ENCODE measurements around the gene SDHB.

SDHB gene

DNA sequence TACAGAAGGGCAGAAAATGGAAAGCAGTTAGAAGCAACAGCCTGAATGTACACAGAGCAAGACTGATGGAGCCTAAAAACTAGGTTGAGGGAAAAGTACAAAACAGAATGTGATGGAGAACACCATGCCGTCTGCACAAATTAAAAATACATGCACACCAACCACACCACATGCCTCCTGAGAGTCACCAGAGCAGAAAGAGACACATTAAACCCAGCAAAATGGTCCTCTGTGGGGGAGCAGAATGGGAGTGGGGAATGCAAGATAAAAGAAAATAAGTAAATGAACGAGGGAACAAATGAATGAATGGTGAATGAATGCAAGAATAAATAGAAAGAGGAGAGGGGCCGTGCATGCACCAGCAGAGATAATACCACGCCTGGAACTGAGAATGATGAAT, 41.3 kb upstream of the SDHB start:
- DNase-seq (ENCODE audit: low read depth, low spot score): no peak
- H3K36me3 ChIP-seq (ENCODE audit: insufficient read depth, low read length): no peaks in the 10 kb centered on the region; the same call in 1 of the 2 replicates
- H3K9ac ChIP-seq (ENCODE audit: insufficient read length): no peak overlapping the region
- H3K4me3 ChIP-seq: no peak overlapping the region
- TF ChIP-seq FOXP2 (optimal IDR thresholded peaks at IDR 0.05; ENCODE audit: control extremely low read depth, extremely low read length, insufficient read depth): no peak
- no peak for TF ChIP-seq POLR2AphosphoS5 (IDR thresholded peaks at IDR 0.05; ENCODE audit: borderline replicate concordance, low read depth, low read length)
- no peak for TF ChIP-seq EZH2 (IDR thresholded peaks at IDR 0.05)
- no peak overlapping the region for H3K27ac ChIP-seq
- H3K9me3 ChIP-seq (ENCODE audit: low read depth, low read length): no peaks in the 10 kb centered on the region

DNA sequence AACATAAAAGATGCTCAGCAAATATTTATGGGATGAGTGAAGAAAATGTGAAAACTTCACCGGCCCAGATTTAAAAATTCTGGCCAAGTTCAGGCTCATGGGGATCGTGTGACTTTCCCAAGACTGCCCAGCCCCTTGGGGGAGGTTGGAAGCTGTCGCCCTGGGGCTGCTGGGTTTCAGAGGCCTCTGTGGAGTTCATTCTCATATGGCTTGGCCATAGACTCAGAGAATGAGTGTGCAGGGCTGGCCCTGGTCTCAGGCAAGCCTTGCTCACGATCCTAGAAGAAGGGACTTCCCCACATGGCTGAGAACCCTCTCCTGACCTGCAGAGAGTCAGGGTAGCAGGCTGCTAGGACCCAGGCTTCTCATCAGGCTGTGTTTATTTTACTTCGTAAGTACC, 40.8 kb upstream of the SDHB start:
- no peaks in the 10 kb centered on the region; the same call in 1 of the 2 replicates for H3K36me3 ChIP-seq (ENCODE audit: insufficient read depth, low read length)
- no peak overlapping the region for H3K4me3 ChIP-seq
- no peak overlapping the region for H3K27ac ChIP-seq
- no peak overlapping the region for H3K9ac ChIP-seq (ENCODE audit: insufficient read length)
- H3K9me3 ChIP-seq (ENCODE audit: low read depth, low read length): no peaks in the 10 kb centered on the region
- TF ChIP-seq FOXP2 (optimal IDR thresholded peaks at IDR 0.05; ENCODE audit: control extremely low read depth, extremely low read length, insufficient read depth) (no peak), EZH2 (IDR thresholded peaks at IDR 0.05) (no peak), POLR2AphosphoS5 (IDR thresholded peaks at IDR 0.05; ENCODE audit: borderline replicate concordance, low read depth, low read length) (no peak)
- DNase-seq (ENCODE audit: low read depth, low spot score): no peak

DNA sequence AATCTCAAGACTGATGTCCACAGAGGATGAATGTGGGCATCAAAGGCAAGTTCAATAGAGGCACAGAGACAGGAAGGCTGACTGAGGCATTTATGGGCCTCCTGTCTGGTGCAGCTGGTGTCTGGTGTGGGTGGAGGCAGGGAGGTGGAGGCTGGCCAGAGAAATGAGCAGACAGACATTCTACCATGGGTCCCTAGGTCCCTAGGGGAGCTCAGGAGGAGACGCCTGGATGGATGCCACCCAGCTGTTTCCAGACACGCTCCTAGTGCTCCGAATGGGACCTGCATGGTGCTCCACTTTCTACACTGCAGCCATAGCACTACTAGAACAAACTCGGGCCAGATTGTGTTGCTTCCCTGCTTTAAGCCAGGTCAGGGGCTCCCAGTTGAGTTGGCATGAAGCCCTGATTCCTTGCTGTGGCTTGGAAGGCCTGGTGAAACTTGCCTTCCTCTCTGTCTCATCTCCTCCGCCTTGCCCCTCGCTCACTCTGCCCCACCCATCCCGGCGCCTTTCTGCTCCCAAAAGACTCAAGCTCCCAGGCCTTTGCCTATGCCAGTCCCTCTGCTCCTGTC, 40.1 kb upstream of the SDHB start:
- H3K9ac ChIP-seq (ENCODE audit: insufficient read length): no peak overlapping the region

DNA sequence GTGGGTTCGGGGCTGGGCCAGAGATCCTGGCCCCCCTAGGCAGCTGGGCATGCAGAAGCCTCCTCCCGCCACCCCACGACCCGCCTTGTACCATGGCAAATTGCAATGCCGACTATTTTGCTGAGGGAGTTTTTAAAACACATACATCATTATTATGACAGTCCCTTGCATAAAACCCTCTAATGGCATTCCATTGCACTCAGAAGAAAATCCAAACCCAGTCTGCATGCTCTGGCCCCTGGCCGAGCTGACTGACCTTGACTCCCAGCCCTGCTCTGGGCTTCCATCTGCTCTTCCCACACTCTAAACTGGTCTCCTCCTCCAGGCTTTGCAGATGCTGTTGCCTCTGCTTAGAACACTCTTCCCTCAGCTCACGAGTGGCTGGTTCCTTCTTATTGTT, 37.4 kb upstream of the SDHB start:
- Histone ChIP-seq H3K27ac (no peak overlapping the region), H3K36me3 (ENCODE audit: insufficient read depth, low read length) (no peaks in the 10 kb centered on the region; the same call in 1 of the 2 replicates), H3K4me3 (no peak overlapping the region), H3K9me3 (ENCODE audit: low read depth, low read length) (no peaks in the 10 kb centered on the region), H3K9ac (ENCODE audit: insufficient read length) (no peak overlapping the region)
- TF ChIP-seq FOXP2 (optimal IDR thresholded peaks at IDR 0.05; ENCODE audit: control extremely low read depth, extremely low read length, insufficient read depth) (no peak), POLR2AphosphoS5 (IDR thresholded peaks at IDR 0.05; ENCODE audit: borderline replicate concordance, low read depth, low read length) (no peak), EZH2 (IDR thresholded peaks at IDR 0.05) (no peak)
- no peak for DNase-seq (ENCODE audit: low read depth, low spot score)

More for the DNA sequence above, 40.1 kb upstream of the SDHB start:
- no peaks in the 10 kb centered on the region for H3K9me3 ChIP-seq (ENCODE audit: low read depth, low read length)
- no peak for TF ChIP-seq FOXP2 (optimal IDR thresholded peaks at IDR 0.05; ENCODE audit: control extremely low read depth, extremely low read length, insufficient read depth)
- no peak for TF ChIP-seq EZH2 (IDR thresholded peaks at IDR 0.05)
- TF ChIP-seq POLR2AphosphoS5 (IDR thresholded peaks at IDR 0.05; ENCODE audit: borderline replicate concordance, low read depth, low read length): no peak
- no peak for DNase-seq (ENCODE audit: low read depth, low spot score)
- no peaks in the 10 kb centered on the region; the same call in 1 of the 2 replicates for H3K36me3 ChIP-seq (ENCODE audit: insufficient read depth, low read length)
- no peak overlapping the region for H3K4me3 ChIP-seq
- H3K27ac ChIP-seq: no peak overlapping the region

DNA sequence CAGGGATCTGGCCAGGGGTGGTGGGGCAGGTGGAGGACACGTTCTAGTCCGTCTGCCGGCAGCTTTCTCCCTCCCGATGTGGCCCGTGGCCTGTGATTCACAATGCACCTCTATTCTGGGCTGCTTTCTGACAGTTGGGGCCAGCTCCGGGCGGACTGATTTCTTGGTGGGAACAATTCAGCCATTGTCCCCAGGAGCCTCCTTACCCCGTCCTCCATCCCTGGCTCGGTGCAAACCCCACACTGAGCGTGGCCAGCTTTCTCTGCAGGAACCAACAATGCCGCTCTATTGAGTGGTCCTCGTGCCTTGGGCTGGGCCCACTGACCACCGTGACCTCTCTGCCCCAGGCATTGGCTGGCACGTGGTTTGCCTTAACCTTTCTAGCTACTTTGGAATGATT, 35.7 kb upstream of the SDHB start:
- H3K36me3 ChIP-seq (ENCODE audit: insufficient read depth, low read length): no peaks in the 10 kb centered on the region; the same call in 1 of the 2 replicates
- H3K27ac ChIP-seq: no peak overlapping the region
- no peak for DNase-seq (ENCODE audit: low read depth, low spot score)
- H3K9ac ChIP-seq (ENCODE audit: insufficient read length): no peak overlapping the region
- TF ChIP-seq POLR2AphosphoS5 (IDR thresholded peaks at IDR 0.05; ENCODE audit: borderline replicate concordance, low read depth, low read length) (no peak), FOXP2 (optimal IDR thresholded peaks at IDR 0.05; ENCODE audit: control extremely low read depth, extremely low read length, insufficient read depth) (no peak), EZH2 (IDR thresholded peaks at IDR 0.05) (no peak)
- H3K9me3 ChIP-seq (ENCODE audit: low read depth, low read length): no peaks in the 10 kb centered on the region
- no peak overlapping the region for H3K4me3 ChIP-seq

DNA sequence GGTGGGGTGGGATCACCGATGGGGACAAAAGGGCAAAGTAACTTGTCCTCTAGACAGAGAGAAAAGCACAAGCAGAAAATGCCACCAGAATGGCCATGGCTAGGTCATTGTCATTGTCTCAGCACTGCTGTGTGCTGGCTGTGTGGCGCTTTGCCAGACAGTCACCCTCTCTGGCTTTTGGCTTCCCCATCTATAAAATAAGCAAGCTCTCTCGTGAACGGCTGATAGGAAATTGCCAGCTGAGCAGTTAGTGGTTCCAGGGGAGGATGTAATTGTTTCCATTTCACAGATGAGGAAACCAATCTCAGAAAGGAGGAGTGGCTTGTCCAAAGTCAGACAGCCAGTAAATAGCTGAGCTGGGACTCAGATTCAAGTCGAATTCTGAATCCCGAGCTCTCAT, 32.9 kb upstream of the SDHB start:
- Histone ChIP-seq H3K9ac (ENCODE audit: insufficient read length) (no peak overlapping the region), H3K27ac (no peak overlapping the region), H3K4me3 (no peak overlapping the region), H3K9me3 (ENCODE audit: low read depth, low read length) (no peaks in the 10 kb centered on the region), H3K36me3 (ENCODE audit: insufficient read depth, low read length) (no peaks in the 10 kb centered on the region)
- no peak for TF ChIP-seq POLR2AphosphoS5 (IDR thresholded peaks at IDR 0.05; ENCODE audit: borderline replicate concordance, low read depth, low read length)
- TF ChIP-seq EZH2 (IDR thresholded peaks at IDR 0.05): no peak
- TF ChIP-seq FOXP2 (optimal IDR thresholded peaks at IDR 0.05; ENCODE audit: control extremely low read depth, extremely low read length, insufficient read depth): no peak
- DNase-seq (ENCODE audit: low read depth, low spot score): no peak

DNA sequence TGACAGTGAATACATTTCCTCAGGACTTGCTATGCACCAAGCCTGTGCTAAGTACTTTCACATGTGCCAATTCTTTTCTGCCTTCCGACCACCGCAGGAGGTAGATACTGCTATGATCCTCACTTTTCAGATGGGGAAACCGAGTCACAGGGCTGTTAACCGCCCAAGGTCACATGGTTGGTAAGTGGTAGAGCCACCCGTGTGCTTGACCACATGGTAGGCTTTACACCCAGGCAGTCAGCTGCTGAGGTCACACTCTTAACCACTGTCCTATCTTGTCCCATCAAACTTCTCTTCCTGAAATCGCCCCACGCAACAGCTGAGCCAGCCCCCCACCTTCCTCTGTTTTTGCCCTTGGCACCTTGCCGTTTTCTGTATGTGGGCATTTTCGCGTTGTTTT, 31.0 kb upstream of the SDHB start:
- H3K27ac ChIP-seq: no peak overlapping the region
- 0 out of 2 replicates have a peak, but pooled peaks cover 4% of the 10 kb centered on the region for H3K36me3 ChIP-seq (ENCODE audit: insufficient read depth, low read length)
- no peak overlapping the region for H3K4me3 ChIP-seq
- DNase-seq (ENCODE audit: low read depth, low spot score): no peak
- no peaks in the 10 kb centered on the region for H3K9me3 ChIP-seq (ENCODE audit: low read depth, low read length)
- H3K9ac ChIP-seq (ENCODE audit: insufficient read length): no peak overlapping the region
- TF ChIP-seq EZH2 (IDR thresholded peaks at IDR 0.05) (no peak), FOXP2 (optimal IDR thresholded peaks at IDR 0.05; ENCODE audit: control extremely low read depth, extremely low read length, insufficient read depth) (no peak), POLR2AphosphoS5 (IDR thresholded peaks at IDR 0.05; ENCODE audit: borderline replicate concordance, low read depth, low read length) (no peak)

DNA sequence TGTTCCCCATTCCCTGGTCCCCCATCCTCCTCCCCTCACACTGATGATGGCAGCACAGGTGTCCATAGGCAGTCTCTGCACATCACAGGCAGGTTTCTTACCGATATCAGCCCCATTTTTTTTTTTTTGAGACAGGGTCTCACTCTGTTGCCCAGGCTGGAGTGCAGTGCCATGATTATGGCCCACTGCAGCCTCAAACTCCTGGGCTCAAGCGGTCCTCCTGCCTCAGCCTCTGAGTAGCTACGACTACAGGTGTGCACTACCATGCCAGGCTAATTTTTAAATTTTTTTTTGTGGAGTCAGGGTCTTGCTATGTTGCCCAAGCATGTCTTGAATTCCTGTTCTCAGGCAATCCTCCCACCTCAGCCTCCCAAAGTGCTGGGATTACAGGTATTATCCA, 28.9 kb upstream of the SDHB start:
- no peak for DNase-seq (ENCODE audit: low read depth, low spot score)
- Histone ChIP-seq H3K9me3 (ENCODE audit: low read depth, low read length) (no peaks in the 10 kb centered on the region), H3K36me3 (ENCODE audit: insufficient read depth, low read length) (0 out of 2 replicates have a peak, but pooled peaks cover 4% of the 10 kb centered on the region), H3K27ac (no peak overlapping the region), H3K4me3 (no peak overlapping the region), H3K9ac (ENCODE audit: insufficient read length) (no peak overlapping the region)
- TF ChIP-seq EZH2 (IDR thresholded peaks at IDR 0.05): no peak
- no peak for TF ChIP-seq POLR2AphosphoS5 (IDR thresholded peaks at IDR 0.05; ENCODE audit: borderline replicate concordance, low read depth, low read length)
- TF ChIP-seq FOXP2 (optimal IDR thresholded peaks at IDR 0.05; ENCODE audit: control extremely low read depth, extremely low read length, insufficient read depth): no peak

DNA sequence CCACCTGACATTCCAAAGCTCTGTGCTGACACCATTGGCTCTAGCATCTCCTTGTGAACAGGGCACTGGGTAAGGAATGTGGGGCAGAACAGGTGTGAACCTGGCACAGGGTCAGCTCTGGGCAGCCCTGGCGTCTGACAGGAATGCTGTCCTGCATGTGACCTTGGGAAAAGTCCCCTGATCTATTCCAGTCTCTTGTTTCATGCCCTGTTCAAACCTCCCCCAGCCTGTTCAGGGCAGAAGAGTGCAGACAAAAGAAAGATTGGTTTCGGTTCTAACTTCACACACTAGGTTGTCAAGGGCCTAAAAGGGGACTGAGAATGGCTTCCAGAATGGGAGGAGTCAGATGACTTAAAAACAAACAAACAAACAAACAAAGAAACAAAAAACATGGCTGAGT, 27.6 kb upstream of the SDHB start:
- H3K27ac ChIP-seq: no peak overlapping the region
- TF ChIP-seq FOXP2 (optimal IDR thresholded peaks at IDR 0.05; ENCODE audit: control extremely low read depth, extremely low read length, insufficient read depth) (no peak), POLR2AphosphoS5 (IDR thresholded peaks at IDR 0.05; ENCODE audit: borderline replicate concordance, low read depth, low read length) (no peak), EZH2 (IDR thresholded peaks at IDR 0.05) (no peak)
- no peak overlapping the region for H3K4me3 ChIP-seq
- H3K9me3 ChIP-seq (ENCODE audit: low read depth, low read length): no peaks in the 10 kb centered on the region
- no peak for DNase-seq (ENCODE audit: low read depth, low spot score)
- 0 out of 2 replicates have a peak, but pooled peaks cover 4% of the 10 kb centered on the region for H3K36me3 ChIP-seq (ENCODE audit: insufficient read depth, low read length)
- no peak overlapping the region for H3K9ac ChIP-seq (ENCODE audit: insufficient read length)

Data from SK-N-MC (cell line).